Loucy (cell line): ENCODE results near the gene ZNF689.

ENCODE experiments used
- H2AFZ ChIP-seq: fragments of 200-600 bp; sonication (generic); 2 replicates; pipeline ENCODE4 v1.6.0; 2016; ENCODE audit warnings: antibody characterized with exemption, mild to moderate bottlenecking, low read length, moderate library complexity
- H3F3A ChIP-seq: fragments of 200-600 bp; 2 replicates; pipeline ENCODE4 v1.6.0; 2016; ENCODE audit warnings: antibody characterized with exemption, low read depth, mild to moderate bottlenecking
- H3K27me3 ChIP-seq: fragments of 200-600 bp; sonication (generic); 2 replicates; pipeline ENCODE4 v1.6.1; 2014; ENCODE audit warnings: low read length, mild to moderate bottlenecking; ENCODE audit not compliant: insufficient read depth, poor library complexity, severe bottlenecking
- H3K36me3 ChIP-seq: fragments of 200-600 bp; sonication (generic); 2 replicates; pipeline ENCODE4 v1.6.1; 2016; ENCODE audit warnings: low read length; ENCODE audit not compliant: insufficient read depth
- H3K4me1 ChIP-seq: fragments of 200-600 bp; sonication (generic); 2 replicates; pipeline ENCODE4 v1.5.1; 2014; ENCODE audit warnings: low read length, mild to moderate bottlenecking; ENCODE audit not compliant: insufficient read depth, poor library complexity, severe bottlenecking
- H3K4me2 ChIP-seq: fragments of 200-600 bp; sonication (generic); 2 replicates; pipeline ENCODE4 v1.6.0; 2014; ENCODE audit warnings: antibody characterized with exemption, low read length, low read depth, mild to moderate bottlenecking; ENCODE audit not compliant: poor library complexity, severe bottlenecking
- H3K4me3 ChIP-seq: fragments of 200-600 bp; sonication (generic); 2 replicates; pipeline ENCODE4 v1.5.1; 2014; ENCODE audit warnings: low read length, mild to moderate bottlenecking, mixed read lengths; ENCODE audit not compliant: poor library complexity, severe bottlenecking
- H3K79me2 ChIP-seq: fragments of 200-600 bp; sonication (generic); 2 replicates; pipeline ENCODE4 v1.6.1; 2014; ENCODE audit warnings: low read length; ENCODE audit not compliant: insufficient read depth
- H3K9ac ChIP-seq: fragments of 200-600 bp; sonication (generic); 2 replicates; pipeline ENCODE4 v1.6.0; 2014; ENCODE audit warnings: mild to moderate bottlenecking, low read depth, low read length, moderate library complexity; ENCODE audit not compliant: poor library complexity, severe bottlenecking
- H3K9me2 ChIP-seq: fragments of 200-600 bp; sonication (generic); replicated peaks from 2 replicates; pipeline ENCODE4 v1.6.1; 2016; ENCODE audit warnings: low read depth, low read length, mixed read lengths
- H3K9me3 ChIP-seq: fragments of 200-600 bp; sonication (generic); 2 replicates; pipeline ENCODE4 v1.6.1; 2014; ENCODE audit warnings: mild to moderate bottlenecking, antibody characterized with exemption, low read length, low read depth; ENCODE audit not compliant: insufficient read depth
- H4K20me1 ChIP-seq: fragments of 200-600 bp; sonication (generic); 2 replicates; pipeline ENCODE4 v1.6.0; 2014; ENCODE audit warnings: antibody characterized with exemption, low read length, mild to moderate bottlenecking; ENCODE audit not compliant: insufficient read depth, poor library complexity, severe bottlenecking
- CTCF ChIP-seq: fragments of 200-600 bp; sonication (generic); conservative IDR thresholded peaks from 2 replicates; pipeline ENCODE4 v1.5.1; 2014; ENCODE audit warnings: mild to moderate bottlenecking, antibody characterized with exemption, low read length
- EZH2phosphoT487 ChIP-seq: fragments of 200-600 bp; IDR thresholded peaks from 2 replicates; pipeline ENCODE4 v1.6.1; 2018; ENCODE audit warnings: antibody characterized with exemption, mild to moderate bottlenecking, moderate library complexity, borderline replicate concordance

Gene ZNF689

GRCh38 chr16:30569281-30569680, 40.9 kb downstream of the ZNF689 start:
- Histone ChIP-seq H3K9ac (no peak overlapping the region), H3K9me3 (no peaks in the 10 kb centered on the region), H3K36me3 (no peaks in the 10 kb centered on the region), H4K20me1 (no peaks in the 10 kb centered on the region), H3K9me2 (no peaks in the 10 kb centered on the region), H3K27me3 (no peaks in the 10 kb centered on the region), H3K4me3 (no peak overlapping the region), H3F3A (no peaks in the 10 kb centered on the region), H3K4me1 (peaks cover 29% of the 10 kb centered on the region), H3K79me2 (peaks cover 22% of the 10 kb centered on the region), H2AFZ (no peak overlapping the region), H3K4me2 (no peak overlapping the region)
- no peak for TF ChIP-seq CTCF
- TF ChIP-seq EZH2phosphoT487: no peak

DNA sequence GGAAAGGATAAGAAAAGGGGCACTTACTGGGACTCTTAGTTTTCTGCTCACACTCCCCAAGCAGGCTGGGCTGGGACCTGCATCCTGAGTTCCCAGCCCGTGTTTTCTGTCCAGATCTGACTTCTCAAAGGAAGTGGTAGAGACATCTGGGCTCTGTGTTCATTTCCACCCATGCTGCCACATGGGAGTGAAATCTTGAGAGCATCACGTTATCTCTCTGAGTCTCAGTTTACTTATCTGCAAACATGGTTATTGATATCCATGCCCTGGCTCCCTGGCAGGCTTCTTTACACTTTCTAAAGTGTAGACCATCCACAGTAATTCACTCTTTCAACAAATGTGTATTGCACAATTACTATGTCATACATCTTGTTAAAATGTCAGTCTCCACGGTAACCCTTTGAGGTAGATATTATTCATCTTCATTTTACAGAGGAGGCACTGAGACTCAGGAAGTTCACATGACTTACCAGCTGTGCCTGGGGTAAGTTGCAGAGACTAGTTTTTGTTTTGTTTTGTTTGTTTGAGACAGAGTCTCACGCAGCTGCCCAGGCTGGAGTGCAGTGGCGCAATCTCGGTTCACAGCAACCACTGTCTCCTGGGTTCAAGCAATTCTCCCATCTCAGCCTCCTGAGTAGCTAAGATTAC, 42.1 kb downstream of the ZNF689 start:
- Histone ChIP-seq H3K4me3 (peak overlapping the region; percentile 9), H3K79me2 (peaks cover 18% of the 10 kb centered on the region), H4K20me1 (no peaks in the 10 kb centered on the region), H3K9ac (no peak overlapping the region), H3K4me2 (peak overlapping the region; percentile 19), H2AFZ (no peak overlapping the region), H3K27me3 (no peaks in the 10 kb centered on the region), H3K36me3 (no peaks in the 10 kb centered on the region), H3F3A (no peaks in the 10 kb centered on the region), H3K9me3 (no peaks in the 10 kb centered on the region), H3K9me2 (no peaks in the 10 kb centered on the region), H3K4me1 (peaks cover 25% of the 10 kb centered on the region)
- TF ChIP-seq EZH2phosphoT487 (no peak), CTCF (no peak)

DNA sequence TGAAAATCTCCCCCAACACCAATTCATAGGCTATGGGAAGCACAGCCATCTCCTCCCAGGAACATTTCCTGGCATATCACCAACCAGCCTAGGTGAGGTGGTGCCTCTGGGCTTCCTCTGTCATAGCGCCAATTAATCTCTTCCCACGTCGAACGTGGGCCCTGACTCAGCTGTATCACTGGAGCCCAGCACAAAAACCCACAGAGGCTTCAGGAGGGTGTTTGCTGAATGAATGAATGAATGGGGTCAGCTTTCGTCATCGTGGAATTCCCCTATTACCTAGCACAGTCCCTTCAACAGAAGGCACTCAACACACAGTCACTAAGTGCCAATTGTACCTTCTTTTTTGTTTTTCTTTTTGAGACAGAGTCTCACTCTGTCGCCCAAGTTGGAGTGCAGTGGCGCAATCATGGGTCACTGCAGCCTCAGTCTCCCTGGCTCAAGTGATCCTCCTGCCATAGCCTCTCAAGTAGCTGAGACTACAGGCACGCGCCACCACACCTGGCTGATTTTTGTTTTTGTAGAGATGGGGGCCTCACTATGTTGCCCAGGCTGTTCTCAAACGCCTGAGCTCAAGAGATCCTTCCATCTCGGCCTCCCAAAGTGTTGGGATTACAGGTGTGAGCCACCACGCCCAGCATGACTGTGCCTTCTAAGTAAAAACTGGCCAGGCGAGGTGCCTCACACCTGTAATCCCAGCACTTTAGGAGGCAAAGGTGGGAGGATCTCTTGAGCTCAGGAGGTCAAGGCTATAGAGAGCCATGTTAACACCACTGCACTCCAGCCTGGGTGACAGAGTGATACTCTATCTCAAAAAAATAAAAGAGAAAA, 42.8 kb downstream of the ZNF689 start:
- H4K20me1 ChIP-seq: no peaks in the 10 kb centered on the region
- peaks cover 14% of the 10 kb centered on the region for H3K79me2 ChIP-seq
- peaks cover 18% of the 10 kb centered on the region for H3K4me1 ChIP-seq
- H3F3A ChIP-seq: no peaks in the 10 kb centered on the region
- no peak overlapping the region for H2AFZ ChIP-seq
- no peak overlapping the region for H3K4me3 ChIP-seq
- no peaks in the 10 kb centered on the region for H3K27me3 ChIP-seq
- peak overlapping the region; percentile 19 for H3K4me2 ChIP-seq
- no peaks in the 10 kb centered on the region for H3K9me3 ChIP-seq
- H3K36me3 ChIP-seq: no peaks in the 10 kb centered on the region
- no peak overlapping the region for H3K9ac ChIP-seq
- no peak for TF ChIP-seq EZH2phosphoT487
- no peak for TF ChIP-seq CTCF
- H3K9me2 ChIP-seq: no peaks in the 10 kb centered on the region
